Suppressor macrophage (primary cell): ENCODE results near the gene TCP11.

Experiments used
- DNase-seq, 4 experiments: peaks; one replicate each; pipeline ENCODE4 v3.0.0-alpha.2; 2020 to 2022

TCP11 gene

DNA sequence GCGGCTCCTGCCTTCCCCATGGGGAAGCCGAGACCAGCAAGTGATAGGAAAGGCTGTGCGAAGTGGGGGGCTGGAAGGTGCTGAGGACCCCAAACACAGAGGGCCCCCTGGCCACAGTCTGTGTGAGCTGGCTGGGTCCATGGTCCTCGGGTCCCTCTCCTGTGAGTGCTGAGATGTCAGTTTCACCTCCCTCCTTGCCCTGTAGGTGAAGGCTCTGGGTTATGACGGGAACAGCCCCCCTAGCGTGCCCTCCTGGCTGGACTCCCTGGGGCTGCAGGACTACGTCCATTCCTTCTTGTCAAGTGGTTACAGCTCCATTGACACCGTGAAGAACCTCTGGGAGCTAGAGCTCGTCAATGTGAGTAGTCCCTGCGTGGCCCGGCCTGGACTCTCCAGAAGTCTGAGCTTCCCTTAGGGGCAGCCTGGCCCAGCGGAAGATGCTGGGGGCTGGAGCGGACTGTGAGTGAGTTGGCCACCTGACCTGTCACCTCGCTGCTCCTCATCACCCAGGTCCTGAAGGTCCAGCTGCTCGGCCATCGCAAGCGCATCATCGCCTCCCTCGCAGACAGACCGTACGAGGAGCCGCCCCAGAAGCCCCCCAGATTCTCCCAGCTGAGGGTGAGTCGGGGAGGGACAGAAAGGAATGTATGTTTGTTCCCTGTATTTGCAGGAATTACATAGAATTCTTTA lies 61.7 kb downstream of the TCP11 start:
- DNase-seq: no peak

DNA sequence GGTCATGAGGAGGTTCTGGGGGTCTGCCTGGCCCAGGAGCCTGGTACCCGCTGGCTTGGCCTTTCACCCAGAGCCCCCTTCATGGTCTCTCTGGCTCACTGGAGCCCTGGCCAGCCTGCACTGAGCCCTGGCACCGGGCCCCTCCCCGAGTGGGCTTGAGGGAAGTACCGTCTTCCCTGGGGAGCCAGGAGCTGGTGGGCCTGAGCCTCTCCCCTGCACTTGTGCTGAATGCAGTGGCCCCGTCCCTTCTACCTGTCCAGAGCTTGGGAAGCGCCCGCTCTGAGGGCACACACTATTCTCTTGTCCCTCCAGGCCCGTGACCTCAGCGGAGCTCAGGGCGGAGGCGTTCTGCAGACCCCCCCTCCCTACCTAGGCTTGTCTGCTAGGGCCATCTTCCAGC lies 62.2 kb downstream of the TCP11 start:
- DNase-seq: no peak

DNA sequence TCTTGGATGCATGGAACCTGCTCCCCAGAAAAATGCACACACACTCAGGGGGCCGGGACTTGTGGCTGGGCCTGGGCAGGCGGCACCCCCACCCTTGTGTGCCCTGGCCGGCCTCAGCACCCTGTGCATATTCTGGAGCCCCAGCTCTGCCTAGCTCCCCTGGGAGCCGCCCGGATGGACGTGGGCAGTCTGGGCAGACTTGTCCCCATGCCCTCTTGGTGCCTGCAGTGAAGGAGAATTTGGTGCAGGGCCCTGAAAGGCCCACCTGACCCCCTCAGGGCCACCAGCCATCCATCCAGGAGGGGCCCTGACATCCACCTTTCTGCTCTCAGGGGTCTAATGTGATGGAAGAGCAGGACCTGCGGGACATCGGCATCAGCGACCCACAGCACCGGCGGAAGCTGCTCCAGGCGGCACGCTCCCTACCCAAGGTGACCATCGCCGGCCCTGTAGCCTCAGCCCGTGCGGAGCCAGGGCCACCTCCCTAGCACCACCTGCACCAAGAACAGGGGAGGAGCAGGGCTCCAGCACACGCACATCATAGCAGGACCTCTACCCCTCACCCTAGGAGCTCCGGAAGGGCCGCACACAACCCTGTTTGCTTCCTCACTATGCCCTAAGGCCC lies 62.8 kb downstream of the TCP11 start:
- DNase-seq: no peak

DNA sequence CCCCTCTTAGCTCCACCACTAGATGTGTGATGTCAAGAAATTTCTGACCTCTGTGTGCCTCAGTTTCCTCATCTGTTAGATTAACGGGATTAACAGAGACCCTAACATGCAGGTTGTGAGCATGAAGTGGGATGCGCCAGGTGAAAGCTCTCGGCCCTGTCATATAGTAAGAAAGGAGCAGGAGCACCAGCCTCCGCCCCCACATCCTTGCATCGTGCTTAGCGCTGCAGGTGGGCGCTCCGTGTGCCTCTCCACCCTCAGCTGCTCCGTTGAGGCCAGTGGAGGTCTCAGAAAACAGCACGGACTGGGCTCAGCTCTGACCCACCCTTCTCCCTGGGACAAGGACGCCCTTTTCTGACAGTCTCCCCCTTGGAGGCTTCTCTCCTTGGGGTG lies 63.4 kb downstream of the TCP11 start:
- DNase-seq: no peak

DNA sequence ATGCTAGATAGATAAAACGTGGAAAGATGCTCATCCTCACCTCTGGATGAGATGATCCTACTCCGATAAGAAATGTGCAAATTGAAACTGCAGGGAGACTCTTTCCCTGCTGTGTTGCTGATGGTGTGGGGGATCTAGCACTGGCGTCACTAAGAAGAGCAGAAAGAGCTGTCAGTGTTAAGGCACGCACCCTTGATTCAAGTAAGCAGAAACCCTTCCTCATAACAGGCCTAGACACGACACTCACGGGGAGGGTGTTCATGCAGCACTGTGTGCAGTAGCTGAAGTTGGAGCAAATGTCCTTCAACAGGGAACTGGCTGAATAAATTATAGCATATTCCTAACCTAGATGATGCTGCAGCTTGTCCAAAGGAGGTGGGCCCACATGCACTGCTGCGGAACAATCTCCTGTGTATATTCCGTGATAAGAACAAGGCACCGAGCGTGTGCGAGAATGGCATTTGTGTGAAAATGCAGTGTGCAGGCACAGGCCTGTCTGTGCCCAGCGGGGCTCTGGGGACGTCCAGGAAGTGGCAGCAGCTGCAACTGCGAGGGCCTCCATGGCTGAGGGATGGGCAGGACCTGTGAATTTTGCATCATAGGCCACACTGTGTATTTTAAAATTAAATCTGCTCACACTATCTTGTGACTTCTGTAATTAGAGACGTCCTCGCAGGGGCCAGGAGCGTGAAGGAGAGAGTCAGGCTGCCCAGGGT lies 64.0 kb downstream of the TCP11 start:
- no peak for DNase-seq

DNA sequence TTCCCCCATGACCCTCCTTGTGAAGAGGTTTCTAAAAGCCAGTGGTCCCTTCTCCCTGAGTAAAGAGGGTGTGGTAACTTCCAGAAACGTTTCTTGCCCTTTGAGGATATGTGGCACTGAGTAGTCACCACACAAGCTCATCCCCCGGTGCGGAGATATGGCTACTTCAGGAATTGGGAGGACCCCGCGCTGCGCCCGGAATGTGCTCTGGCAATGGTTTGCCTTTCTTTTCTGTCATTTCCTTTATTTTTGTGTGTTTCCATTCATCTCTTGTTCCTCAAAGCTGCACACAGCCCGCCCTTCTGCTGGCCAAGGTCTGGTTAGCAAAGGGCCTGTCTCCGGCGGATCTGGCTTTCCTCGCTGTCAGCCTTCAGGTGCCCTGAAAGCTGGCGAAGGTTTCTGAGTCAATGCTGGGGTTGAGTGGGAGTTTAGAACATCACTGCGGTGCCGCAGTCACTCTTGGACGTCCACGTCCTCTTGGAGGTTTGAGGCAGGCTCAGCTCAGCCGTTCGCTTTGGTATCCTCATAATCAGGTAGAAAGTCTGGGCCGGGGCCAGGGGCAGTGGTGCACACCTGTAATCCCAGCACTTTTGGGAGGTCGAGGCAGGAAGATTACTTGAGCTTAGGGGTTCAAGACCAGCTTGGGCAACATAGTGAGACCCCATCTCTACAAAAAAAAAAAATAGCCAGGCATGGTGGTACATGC lies 67.2 kb downstream of the TCP11 start:
- no peak for DNase-seq

DNA sequence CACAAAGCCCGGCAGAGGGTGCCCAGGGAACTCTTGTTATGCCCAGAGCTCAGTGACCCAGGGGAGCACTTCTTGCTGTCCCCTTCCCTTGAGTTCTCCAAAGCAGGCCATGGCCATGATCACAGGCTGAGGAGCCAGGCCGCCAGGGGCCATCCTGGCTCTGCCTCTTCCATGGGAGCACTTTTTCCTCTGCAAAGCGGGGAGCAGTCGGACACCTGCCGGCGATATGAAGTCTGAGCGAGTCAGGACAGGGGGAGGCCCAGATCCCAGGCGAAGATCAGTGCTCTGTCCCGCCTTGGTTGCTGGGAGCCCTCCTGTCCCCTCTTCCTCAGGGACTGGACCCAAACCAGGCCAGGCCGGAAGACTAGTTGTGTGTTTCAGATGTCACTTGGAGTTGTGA lies 67.9 kb downstream of the TCP11 start:
- no peak for DNase-seq

DNA sequence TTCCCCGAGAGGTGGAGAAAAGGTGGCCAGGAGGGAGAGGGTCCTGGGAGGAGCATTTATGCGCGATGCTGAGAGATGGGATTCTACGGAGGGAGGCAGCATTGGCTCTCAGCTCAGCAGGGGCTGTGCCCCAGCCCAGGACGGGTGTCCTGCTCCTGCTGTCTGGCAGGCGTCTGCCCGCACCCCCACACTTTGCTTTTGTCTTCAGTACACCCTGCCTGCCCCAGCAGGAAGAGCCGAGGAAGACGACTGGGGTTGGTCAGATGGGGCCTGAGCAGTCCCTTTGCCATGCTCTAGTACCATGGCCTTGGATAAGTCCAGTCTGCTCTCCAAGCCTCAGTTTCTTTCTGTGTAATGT lies 68.5 kb downstream of the TCP11 start:
- DNase-seq: no peak

DNA sequence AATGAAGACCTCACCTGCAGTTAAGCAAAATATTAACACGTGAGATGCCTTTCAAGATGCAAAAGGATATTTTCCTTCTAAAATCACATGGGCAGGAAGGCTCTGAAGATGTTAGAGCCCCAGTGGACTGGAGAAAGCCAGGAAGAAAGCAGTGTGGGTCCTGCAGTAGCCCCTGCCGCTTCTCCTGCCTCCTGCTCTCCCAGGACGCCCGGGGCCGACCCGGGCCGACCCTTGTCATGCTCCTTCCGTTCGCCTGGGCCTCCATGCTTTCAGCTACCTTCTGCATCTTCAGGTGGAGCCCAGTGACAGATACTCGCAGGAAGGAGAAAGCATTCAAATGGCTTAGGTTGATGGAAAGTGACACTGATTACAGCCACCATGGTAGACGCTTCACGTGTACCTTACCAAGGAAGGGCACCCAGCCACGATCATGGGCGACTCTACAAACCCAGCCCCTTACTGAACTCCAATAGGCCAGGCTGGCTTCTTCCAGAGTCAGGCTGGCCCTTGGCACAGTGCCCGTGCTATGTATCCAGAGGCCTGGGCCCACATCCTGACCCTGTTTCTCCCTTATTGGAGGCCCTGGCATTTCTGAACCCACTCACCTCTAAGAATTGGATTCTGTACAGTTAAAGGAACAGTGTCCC lies 69.0 kb downstream of the TCP11 start:
- DNase-seq: no peak

DNA sequence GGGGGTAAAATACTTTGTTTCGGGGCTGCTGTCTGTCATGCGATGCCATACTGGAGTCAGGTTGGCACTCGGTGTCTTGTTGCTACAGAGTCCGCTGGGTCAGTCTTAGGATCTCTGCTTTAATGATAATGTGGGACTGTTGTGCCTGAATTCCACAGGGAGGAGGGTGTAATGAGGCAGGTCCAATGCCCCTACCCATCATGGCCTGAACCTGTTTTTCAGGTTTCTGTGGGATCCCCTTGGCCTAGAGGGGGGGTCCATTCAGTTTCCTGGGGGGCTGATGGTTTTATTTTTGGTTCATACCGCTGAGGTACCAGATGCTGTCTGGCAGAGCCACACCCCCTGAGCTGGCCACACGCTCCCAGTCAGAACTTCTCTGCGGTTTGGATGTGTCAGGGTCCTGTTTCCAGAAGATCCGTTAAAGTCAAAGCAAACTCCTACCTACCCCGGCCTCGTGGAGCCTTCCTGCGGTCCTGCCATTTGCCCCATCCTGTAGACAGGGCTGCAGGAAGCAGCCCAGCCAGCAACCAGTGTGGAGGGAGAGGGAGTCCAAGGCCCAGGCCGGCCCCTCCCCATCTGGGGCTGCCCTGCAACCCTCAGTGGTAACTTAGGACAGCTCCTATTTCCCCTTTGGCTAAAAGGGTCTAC lies 69.7 kb downstream of the TCP11 start:
- DNase-seq: no peak

DNA sequence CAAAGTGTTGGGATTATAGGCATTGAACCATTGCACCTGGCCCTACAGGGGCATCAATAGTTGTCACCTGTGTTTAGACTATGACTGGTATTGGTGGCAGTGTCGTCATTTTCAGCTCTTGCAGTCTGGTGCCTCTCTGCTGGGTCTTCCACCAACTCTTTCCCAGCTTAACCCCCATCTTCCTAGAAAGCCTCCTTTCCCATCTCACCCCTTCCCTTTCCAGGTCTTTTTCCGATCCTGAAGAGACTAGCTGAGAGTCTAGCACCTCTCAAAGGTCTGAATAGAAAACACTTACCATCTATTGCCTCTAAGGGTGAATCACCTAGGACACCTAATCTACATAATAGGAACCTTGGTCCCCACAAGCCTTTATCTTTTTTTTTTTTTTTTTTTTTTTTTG lies 71.0 kb downstream of the TCP11 start:
- DNase-seq: no peak

DNA sequence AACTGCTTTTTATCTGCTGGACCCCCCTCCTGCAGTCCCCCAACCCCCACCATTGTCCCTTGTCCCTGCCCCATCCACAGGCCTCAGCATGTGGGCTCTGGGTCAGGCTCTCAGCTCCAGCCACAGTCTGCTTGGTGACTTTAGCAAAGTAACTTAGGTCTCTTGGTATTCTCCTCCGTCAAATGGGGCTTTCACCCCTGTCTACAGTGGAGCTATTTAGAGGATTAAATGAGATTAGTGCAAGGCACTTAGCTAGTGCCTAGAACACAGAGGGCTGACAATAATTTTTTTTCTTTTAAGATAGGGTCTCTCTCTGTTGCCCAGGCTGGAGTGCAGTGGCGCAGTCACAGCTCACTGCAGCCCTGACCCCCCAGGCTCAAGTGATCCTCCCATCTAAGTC lies 71.9 kb downstream of the TCP11 start:
- DNase-seq: no peak

DNA sequence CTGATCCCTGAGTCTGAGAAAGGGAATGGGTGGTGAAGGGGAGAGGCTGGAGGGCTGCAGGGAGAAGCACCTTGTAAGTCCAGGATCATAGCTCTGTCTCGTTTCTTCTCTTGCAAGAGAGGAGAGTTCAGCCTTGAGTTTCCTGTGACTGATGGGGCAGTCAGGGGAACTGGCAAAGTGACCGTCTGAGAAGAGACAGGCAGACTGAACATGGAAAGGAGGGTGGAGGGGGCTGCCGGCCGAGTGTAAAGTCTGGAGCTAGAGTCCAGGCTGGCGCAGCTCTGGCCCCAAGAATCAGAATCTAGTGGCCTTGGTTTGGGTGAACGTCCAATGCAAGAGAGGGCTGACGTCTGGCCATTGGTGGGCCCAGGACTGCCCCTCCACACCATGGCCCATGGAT lies 72.5 kb downstream of the TCP11 start:
- no peak for DNase-seq

DNA sequence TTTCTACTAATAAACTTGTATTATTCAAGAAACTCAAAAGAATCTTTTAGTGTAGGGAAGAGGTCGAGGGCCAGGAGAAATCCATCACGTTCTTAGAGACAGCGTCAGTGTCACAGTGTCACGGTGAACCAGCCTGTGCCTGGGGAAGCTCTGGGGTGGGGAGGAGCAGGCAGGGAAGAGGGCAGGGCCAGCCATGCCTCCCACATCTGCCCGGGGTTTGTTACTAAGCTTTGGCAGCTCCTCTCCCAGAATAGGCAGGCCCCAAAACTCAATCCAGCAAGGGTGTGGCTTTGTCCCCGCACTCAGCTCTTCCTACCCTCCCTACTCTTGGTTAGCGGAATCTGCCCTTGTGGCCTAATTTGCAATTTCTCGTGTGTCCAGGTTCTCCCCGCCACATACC lies 72.9 kb downstream of the TCP11 start:
- no peak for DNase-seq
